Measurements from ENCODE around the gene GTF3C1. TPM values are rescaled to one million over a fixed set of nuclear protein-coding genes. Genes with fewer than 3 reads are reported as not detected.

Gene GTF3C1
- total RNA-seq, 4 donors from 2014 or later, result 129 to 276 (median 181) TPM

GRCh38 chr16:27448532-27449433 is 100.9 kb downstream of the GTF3C1 start:
- WGBS, result 79% methylated on average over 18 of the region's 19 CpGs
- no peak overlapping the region for H3K4me3 ChIP-seq
- H3K27me3 ChIP-seq, result peaks cover 32% of the 10 kb centered on the region
- H3K27ac ChIP-seq, result no peak overlapping the region
- DNase-seq (ENCODE audit: low spot score in 2 of 2), result no peak
- no peak for TF ChIP-seq CTCF (IDR thresholded peaks at IDR 0.05)
- TF ChIP-seq POLR2A (IDR thresholded peaks at IDR 0.05), result no peak
- no peak for TF ChIP-seq POLR2AphosphoS5 (IDR thresholded peaks at IDR 0.05)
- no peak for TF ChIP-seq EP300 (IDR thresholded peaks at IDR 0.05)
- H3K4me1 ChIP-seq, result peaks cover 4% of the 10 kb centered on the region
- H3K9me3 ChIP-seq, result no peaks in the 10 kb centered on the region
- no peaks in the 10 kb centered on the region for H3K36me3 ChIP-seq

GRCh38 chr16:27447301-27447700 is 102.4 kb downstream of the GTF3C1 start:
- peaks cover 4% of the 10 kb centered on the region for H3K4me1 ChIP-seq
- no peaks in the 10 kb centered on the region for H3K9me3 ChIP-seq
- H3K27ac ChIP-seq, result no peak overlapping the region
- H3K36me3 ChIP-seq, result no peaks in the 10 kb centered on the region
- 90% methylated on average over 5 of the region's 5 CpGs for WGBS
- no peak for DNase-seq (ENCODE audit: low spot score in 2 of 2)
- no peak overlapping the region for H3K4me3 ChIP-seq
- TF ChIP-seq EP300 (IDR thresholded peaks at IDR 0.05), result no peak
- TF ChIP-seq POLR2A (IDR thresholded peaks at IDR 0.05), result no peak
- TF ChIP-seq CTCF (IDR thresholded peaks at IDR 0.05), result no peak
- TF ChIP-seq POLR2AphosphoS5 (IDR thresholded peaks at IDR 0.05), result no peak
- H3K27me3 ChIP-seq, result peaks cover 32% of the 10 kb centered on the region

- DNase-seq (ENCODE audit: low spot score in 2 of 2), result no peak
- WGBS, result 64% methylated on average over 4 of the region's 4 CpGs
- Histone ChIP-seq H3K4me1 (peaks cover 4% of the 10 kb centered on the region), H3K36me3 (no peaks in the 10 kb centered on the region), H3K27me3 (peaks cover 32% of the 10 kb centered on the region), H3K4me3 (no peak overlapping the region), H3K27ac (no peak overlapping the region), H3K9me3 (no peaks in the 10 kb centered on the region)
- TF ChIP-seq POLR2A (IDR thresholded peaks at IDR 0.05) (no peak), EP300 (IDR thresholded peaks at IDR 0.05) (no peak), CTCF (IDR thresholded peaks at IDR 0.05) (no peak), POLR2AphosphoS5 (IDR thresholded peaks at IDR 0.05) (no peak)
Measured at GRCh38 chr16:27446721-27447120, 103.0 kb downstream of the GTF3C1 start.

- Histone ChIP-seq H3K4me3 (no peak overlapping the region), H3K27ac (no peak overlapping the region), H3K9me3 (no peaks in the 10 kb centered on the region), H3K27me3 (peaks cover 29% of the 10 kb centered on the region), H3K36me3 (no peaks in the 10 kb centered on the region), H3K4me1 (peaks cover 4% of the 10 kb centered on the region)
- TF ChIP-seq POLR2AphosphoS5 (IDR thresholded peaks at IDR 0.05) (no peak), POLR2A (IDR thresholded peaks at IDR 0.05) (no peak), CTCF (IDR thresholded peaks at IDR 0.05) (no peak), EP300 (IDR thresholded peaks at IDR 0.05) (no peak)
- 95% methylated on average over 6 of the region's 12 CpGs for WGBS
- peak in 1 of 2 donors; percentile 8 for DNase-seq (ENCODE audit: low spot score in 2 of 2)
Measured at GRCh38 chr16:27445502-27446175, 104.1 kb downstream of the GTF3C1 start.

- peak; percentile 48 to 49 for DNase-seq (ENCODE audit: low spot score in 2 of 2)
- Histone ChIP-seq H3K36me3 (no peaks in the 10 kb centered on the region), H3K27me3 (peaks cover 17% of the 10 kb centered on the region), H3K4me1 (no peaks in the 10 kb centered on the region), H3K9me3 (no peaks in the 10 kb centered on the region), H3K4me3 (no peak overlapping the region), H3K27ac (no peak overlapping the region)
- WGBS, result 100% methylated on average over 4 of the region's 5 CpGs
- TF ChIP-seq POLR2A (IDR thresholded peaks at IDR 0.05) (no peak), CTCF (IDR thresholded peaks at IDR 0.05) (no peak), POLR2AphosphoS5 (IDR thresholded peaks at IDR 0.05) (no peak)
Measured at GRCh38 chr16:27444470-27444869, 105.2 kb downstream of the GTF3C1 start.
